HG02884 (cell line): ENCODE results near the gene GNAS.
"Not testable (repeated sequence)": the region's sequence is repeated elsewhere in the genome, so short reads cannot be mapped to it uniquely, and the experiment has no call there.

Experiments
- ATAC-seq: cut with Tn5 transposase; IDR thresholded peaks from one replicate; pipeline ENCODE4 v1.9.1; 2021; ENCODE audit warnings: mild to moderate bottlenecking, moderate library complexity; ENCODE audit not compliant: unreplicated experiment

The GNAS gene

DNA sequence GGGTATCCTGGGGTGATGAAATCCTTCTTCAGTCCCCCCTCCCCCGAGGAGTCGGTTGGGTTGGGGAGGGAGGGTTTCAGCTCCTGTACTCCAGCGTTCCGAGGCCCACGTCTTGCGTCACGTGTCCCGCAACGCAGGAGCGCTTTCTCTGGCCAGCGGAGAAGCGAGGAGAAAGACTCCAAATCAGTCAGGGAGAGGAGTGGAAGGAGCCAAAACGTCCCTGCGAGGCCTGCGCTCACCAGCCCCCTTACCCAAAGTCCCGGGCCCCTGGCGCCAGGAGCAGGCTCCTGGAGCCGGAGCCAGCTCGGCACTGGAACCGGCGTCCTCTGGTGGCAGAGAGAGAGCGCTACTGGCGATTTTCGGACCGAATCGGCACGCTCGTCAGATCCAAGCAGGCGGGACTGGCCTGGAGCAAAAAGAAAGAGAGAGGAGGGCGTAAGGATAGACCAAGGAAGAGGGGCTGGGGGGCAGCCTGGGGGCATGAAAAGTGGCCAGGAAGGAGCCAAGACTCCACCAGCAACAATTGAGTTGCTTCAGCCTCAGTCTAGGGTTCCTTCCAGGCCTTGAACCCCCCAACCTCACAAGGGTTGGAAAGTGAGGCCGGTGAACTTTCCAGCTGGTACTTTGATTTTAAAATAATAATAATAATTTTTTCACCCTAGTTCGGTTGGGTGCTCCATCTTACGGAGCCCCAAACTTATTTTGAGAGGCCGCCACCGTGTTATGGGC, at the start of gene GNAS:
Gene GNAS (plus strand): TSS at position 174 of the 729 bp plus-strand sequence.
- no peak for ATAC-seq

- ATAC-seq: no peak
These were observed 49.0 kb upstream of the GNAS start for GRCh38 chr20:58803533-58803932.

- no peak for ATAC-seq
These were observed 44.7 kb upstream of the GNAS start for GRCh38 chr20:58807801-58808200.

DNA sequence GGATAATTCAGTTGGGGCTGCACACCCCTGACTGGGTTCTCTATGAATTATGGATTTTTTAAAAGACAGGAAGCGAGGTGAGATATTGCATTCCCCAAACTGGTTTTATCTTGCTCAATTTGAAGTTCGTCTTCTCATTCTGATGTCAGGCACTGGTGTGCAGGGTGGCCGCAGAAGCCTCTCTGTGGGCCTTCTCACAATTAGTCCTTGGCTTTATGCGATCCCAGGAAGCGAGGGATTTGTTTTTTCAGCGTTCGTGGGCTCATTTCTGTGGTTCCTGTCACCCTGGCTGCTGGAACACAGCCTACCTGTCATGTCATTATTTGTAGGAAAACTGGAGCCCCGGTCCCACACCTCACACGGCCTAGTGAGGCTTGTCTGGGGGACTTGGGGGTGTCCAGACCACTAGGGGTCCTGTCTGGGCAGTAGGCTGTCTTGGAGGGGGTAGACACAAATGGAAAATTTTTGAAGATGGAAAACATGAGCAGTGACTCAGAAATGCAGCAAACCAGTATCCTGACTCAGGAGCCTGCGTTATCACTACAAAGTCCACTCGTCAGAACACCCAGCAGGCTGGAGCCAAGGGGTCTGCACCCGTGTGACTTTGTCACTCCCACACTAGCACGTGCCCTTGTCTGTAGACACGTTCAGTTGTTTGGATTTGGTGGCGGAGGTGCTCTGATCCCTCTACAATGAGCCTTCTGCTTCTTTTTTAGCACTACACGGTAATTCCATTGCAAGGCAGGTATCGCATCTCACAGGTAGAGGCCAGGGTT, 44.1 kb upstream of the GNAS start:
- ATAC-seq: no peak

- ATAC-seq: no peak
These were observed 42.2 kb upstream of the GNAS start for GRCh38 chr20:58810116-58810878.

DNA sequence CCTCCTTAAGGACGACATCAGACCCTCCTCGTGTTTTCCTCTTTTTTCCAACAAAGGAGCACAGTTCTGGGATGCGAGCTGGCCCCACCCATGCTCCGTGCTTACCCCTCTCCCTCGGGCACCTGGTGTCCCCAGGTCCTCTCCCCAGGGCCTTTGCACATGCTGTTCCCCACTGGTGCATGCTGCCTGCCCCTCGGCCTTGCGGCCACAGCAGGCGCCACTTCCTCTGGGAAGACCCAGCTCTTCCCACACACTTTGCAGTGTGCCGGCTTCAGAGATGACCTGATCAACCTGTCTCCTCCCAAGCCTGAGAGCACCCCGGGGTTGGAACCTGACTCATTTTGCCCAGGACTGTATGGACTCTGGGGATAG, 41.7 kb upstream of the GNAS start:
- no peak for ATAC-seq

DNA sequence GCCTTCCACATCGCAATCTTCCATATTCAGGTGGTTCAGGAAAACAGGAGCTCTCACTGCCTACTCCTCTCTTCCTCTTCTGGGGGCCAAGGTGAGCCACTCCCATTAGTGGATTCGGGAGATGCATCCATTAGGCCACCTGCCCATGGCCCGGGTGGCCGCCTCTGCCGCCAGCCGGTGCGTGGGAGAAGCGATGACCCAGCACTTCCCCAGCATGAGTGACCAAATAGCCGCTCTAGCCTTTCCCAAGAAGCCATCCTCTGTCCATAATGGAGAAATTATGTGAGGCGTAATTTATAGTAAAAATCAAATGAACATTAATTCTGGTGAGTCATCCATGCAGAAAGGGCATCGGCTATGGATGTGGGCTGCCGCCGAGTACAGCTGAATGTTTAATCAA, 41.2 kb upstream of the GNAS start:
- ATAC-seq: no peak

- ATAC-seq: no peak
These were observed 39.1 kb upstream of the GNAS start for GRCh38 chr20:58813369-58813768.

GRCh38 chr20:58815448-58815847, 37.1 kb upstream of the GNAS start:
- no peak for ATAC-seq

DNA sequence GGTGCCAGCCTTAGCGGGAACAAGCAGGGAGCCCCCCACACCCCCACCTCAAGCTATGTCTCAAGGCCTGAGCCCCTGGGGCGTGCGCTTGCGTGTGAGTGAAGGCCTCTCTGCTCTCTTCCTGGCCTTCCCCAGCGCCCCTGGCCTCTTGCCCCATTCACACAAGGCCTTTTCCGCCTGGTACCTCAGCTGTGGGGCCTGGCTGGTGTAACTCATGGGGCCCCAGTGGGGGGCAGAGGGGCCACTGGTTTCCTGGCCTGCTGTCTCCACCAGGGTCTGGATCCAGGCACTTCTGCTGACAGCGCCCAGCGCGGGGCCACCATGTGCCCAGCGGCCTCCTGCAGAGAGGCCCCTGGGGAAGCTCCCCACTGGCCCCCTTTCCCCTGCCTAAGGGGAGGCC, 36.5 kb upstream of the GNAS start:
- no peak for ATAC-seq

- no peak for ATAC-seq
These were observed 35.4 kb upstream of the GNAS start for GRCh38 chr20:58816957-58817651.

DNA sequence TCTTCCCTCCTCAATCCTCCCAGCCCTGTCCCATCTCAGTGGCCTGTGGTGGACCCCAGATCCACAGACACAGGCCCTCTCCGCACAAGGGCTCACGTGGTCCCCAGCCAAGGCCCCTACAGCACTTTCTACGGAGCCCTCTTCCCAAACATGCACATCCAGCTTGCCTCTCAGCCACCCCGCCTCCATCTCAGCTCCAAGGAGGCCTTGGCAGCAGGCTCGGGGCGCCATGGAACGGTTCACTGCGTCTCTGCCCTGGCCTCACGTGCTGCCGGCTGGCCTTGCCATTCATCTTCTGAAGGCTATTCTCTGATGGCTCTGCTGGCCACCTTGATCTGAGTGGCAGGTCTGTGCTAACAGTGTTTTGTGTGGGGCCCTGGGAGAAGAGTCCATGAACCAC, 34.8 kb upstream of the GNAS start:
- no peak for ATAC-seq

GRCh38 chr20:58818586-58819285, 33.8 kb upstream of the GNAS start:
- ATAC-seq: no peak

DNA sequence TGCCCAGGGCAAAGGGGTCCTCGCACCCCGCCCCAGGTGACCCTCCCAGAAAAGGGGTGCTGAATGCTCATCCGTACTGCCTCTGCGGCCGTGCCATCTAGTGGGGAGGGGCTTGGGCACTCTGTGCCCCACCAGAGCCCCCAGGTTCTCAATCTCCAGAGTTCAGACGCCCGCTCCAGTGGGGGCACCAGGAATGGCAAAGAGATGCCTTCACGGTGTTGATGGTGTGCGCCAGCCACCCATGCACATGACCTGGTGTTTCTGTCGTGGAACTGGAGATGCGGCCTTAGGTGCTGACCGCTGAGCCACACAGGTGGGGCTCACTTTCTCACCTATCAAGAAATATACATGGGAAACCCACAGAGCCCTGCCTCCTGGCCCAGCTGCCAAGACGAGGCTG, 32.6 kb upstream of the GNAS start:
- no peak for ATAC-seq

DNA sequence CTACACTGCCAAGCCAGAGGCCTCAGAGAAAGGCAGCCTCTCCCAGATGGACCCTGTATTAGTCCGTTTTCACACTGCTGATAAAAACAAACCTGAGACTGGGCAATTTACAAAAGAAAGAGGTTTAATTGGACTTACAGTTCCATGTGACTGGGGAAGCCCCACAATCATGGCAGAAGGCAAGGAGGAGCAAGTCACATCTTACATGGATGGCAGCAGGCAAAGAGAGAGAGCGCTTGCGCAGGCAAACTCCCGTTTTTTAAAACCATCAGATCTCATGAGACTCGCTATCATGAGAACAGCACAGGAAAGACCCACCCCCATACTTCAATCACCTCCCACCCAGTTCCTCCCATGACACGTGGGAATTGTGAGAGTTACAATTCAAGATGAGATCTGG, 32.0 kb upstream of the GNAS start:
- not testable (repeated sequence) for ATAC-seq

GRCh38 chr20:58822149-58822548, 30.4 kb upstream of the GNAS start:
- no peak for ATAC-seq

- no peak for ATAC-seq
These were observed 29.5 kb upstream of the GNAS start for GRCh38 chr20:58822748-58823730.

- no peak for ATAC-seq
These were observed 27.7 kb upstream of the GNAS start for GRCh38 chr20:58824843-58825242.

- no peak for ATAC-seq
These were observed 27.1 kb upstream of the GNAS start for GRCh38 chr20:58825450-58825849.
